ENCODE measurements around the gene NAT8L. TPM values are rescaled to one million over a fixed set of nuclear protein-coding genes. Genes with fewer than 3 reads are reported as not detected.

The NAT8L gene
- total RNA-seq, 1 donor = 0.10 TPM

GRCh38 chr4:2103843-2104547, 44.9 kb downstream of the NAT8L start:
- H3K27me3 ChIP-seq (ENCODE audit: insufficient read depth, low read length) = peaks cover 69% of the 10 kb centered on the region
- H3K9me3 ChIP-seq (ENCODE audit: low read depth, low read length) = peaks cover 17% of the 10 kb centered on the region
- H3K4me3 ChIP-seq (ENCODE audit: low read length) = no peak overlapping the region
- no peaks in the 10 kb centered on the region for H3K4me1 ChIP-seq (ENCODE audit: insufficient read depth, low read length)

- no peak overlapping the region for H3K4me3 ChIP-seq (ENCODE audit: low read length)
- no peaks in the 10 kb centered on the region for H3K4me1 ChIP-seq (ENCODE audit: insufficient read depth, low read length)
- peaks cover 73% of the 10 kb centered on the region for H3K27me3 ChIP-seq (ENCODE audit: insufficient read depth, low read length)
- H3K9me3 ChIP-seq (ENCODE audit: low read depth, low read length) = peaks cover 17% of the 10 kb centered on the region
Observed at GRCh38 chr4:2104556-2105345, 45.6 kb downstream of the NAT8L start.

GRCh38 chr4:2105559-2105958, 46.4 kb downstream of the NAT8L start:
- H3K9me3 ChIP-seq (ENCODE audit: low read depth, low read length) = peaks cover 17% of the 10 kb centered on the region
- peaks cover 68% of the 10 kb centered on the region for H3K27me3 ChIP-seq (ENCODE audit: insufficient read depth, low read length)
- no peaks in the 10 kb centered on the region for H3K4me1 ChIP-seq (ENCODE audit: insufficient read depth, low read length)
- no peak overlapping the region for H3K4me3 ChIP-seq (ENCODE audit: low read length)

- no peak overlapping the region for H3K4me3 ChIP-seq (ENCODE audit: low read length)
Observed at GRCh38 chr4:2116687-2117400, 57.7 kb downstream of the NAT8L start.

More at GRCh38 chr4:2116687-2117400, 57.7 kb downstream of the NAT8L start:
- H3K27me3 ChIP-seq (ENCODE audit: insufficient read depth, low read length) = peaks cover 3% of the 10 kb centered on the region
- H3K9me3 ChIP-seq (ENCODE audit: low read depth, low read length) = no peaks in the 10 kb centered on the region
- no peaks in the 10 kb centered on the region for H3K4me1 ChIP-seq (ENCODE audit: insufficient read depth, low read length)

Other genes starting within 250 kb of the NAT8L start
- 16.0 TPM for gene LETM1, start 203.2 kb upstream of the NAT8L start, total RNA-seq
- gene NSD2, start 187.9 kb upstream of the NAT8L start, total RNA-seq = 45.3 TPM
- gene NELFA, start 50.4 kb upstream of the NAT8L start, total RNA-seq = 17.9 TPM
- 77.2 TPM for gene HAUS3, start 182.8 kb downstream of the NAT8L start, total RNA-seq
- gene POLN, start 182.8 kb downstream of the NAT8L start, total RNA-seq = 1.4 TPM
- gene MXD4, start 202.8 kb downstream of the NAT8L start, total RNA-seq = 36.1 TPM

Measured in mononuclear cell (primary cell).